SK-N-SH (cell line): ENCODE measurements around the gene PANK4. TPM values are rescaled to one million over a fixed set of nuclear protein-coding genes. Genes with fewer than 3 reads are reported as not detected.

ENCODE experiments used
- CTCF ChIA-PET: fragments of 300-600, 350-600 bp; formaldehyde crosslinking; extraction: SDS; loops from one replicate; lab custom pipeline; 2021; lab: Yijun Ruan, JAX
- POLR2A ChIA-PET: fragments of 350-600 bp; sonication (Branson Sonifier 250); formaldehyde crosslinking; extraction: SDS; loops from one replicate; lab custom pipeline; 2020; ENCODE audit warnings: antibody characterized with exemption, inconsistent platforms; lab: Yijun Ruan, JAX
- DNase-seq: peaks from one replicate; pipeline ENCODE4 v3.0.0; 2012
- H2AFZ ChIP-seq: fragments of 200-600 bp; sonication (generic); 2 replicates; pipeline ENCODE4 v1.8.1; 2016; ENCODE audit warnings: antibody characterized with exemption, mild to moderate bottlenecking, low read depth
- H3F3A ChIP-seq: fragments of 200-600 bp; sonication (generic); replicated peaks from 2 replicates; pipeline ENCODE3; 2016; ENCODE audit warnings: antibody characterized with exemption, mild to moderate bottlenecking; ENCODE audit not compliant: insufficient read depth
- H3K27ac ChIP-seq, 2 experiments: fragments of 200-500 bp in 1 of 2; fragments of 200-600 bp in 1 of 2; sonication (Bioruptor generic) in 1 of 2; sonication (generic), shearing (Covaris generic) in 1 of 2; 2 replicates each; pipeline versions ENCODE4 v1.5.1 to v1.6.1; 2014 to 2016; ENCODE audit warnings: low read depth in 2 of 2, inconsistent platforms in 1 of 2, low read length in 1 of 2, mild to moderate bottlenecking in 1 of 2, mixed read lengths in 1 of 2
- H3K27me3 ChIP-seq: fragments of 200-600 bp; sonication (generic), shearing (Covaris generic); 2 replicates; pipeline ENCODE4 v1.6.1; 2016; ENCODE audit warnings: mixed run types; ENCODE audit not compliant: insufficient read depth
- H3K36me3 ChIP-seq, 2 experiments: fragments of 200-500 bp in 1 of 2; fragments of 200-600 bp in 1 of 2; sonication (Bioruptor generic) in 1 of 2; sonication (generic) in 1 of 2; replicated peaks in 1 of 2; 2 replicates each; pipeline versions ENCODE3 to v1.5.1; 2014 to 2016; ENCODE audit warnings: low read length in 1 of 2, mild to moderate bottlenecking in 1 of 2; ENCODE audit not compliant: insufficient read depth in 2 of 2, control insufficient read depth in 1 of 2
- H3K4me1 ChIP-seq, 2 experiments: fragments of 200-500 bp in 1 of 2; fragments of 200-600 bp in 1 of 2; sonication (Bioruptor generic) in 1 of 2; sonication (generic), shearing (Covaris generic) in 1 of 2; 2 replicates each; pipeline versions ENCODE4 v1.5.1 to v1.6.1; 2014 to 2016; ENCODE audit warnings: low read depth in 1 of 2, low read length in 1 of 2, mixed run types in 1 of 2; ENCODE audit not compliant: insufficient read depth in 2 of 2, control insufficient read depth in 1 of 2
- H3K4me2 ChIP-seq: fragments of 200-600 bp; sonication (generic), shearing (Covaris generic); 2 replicates; pipeline ENCODE4 v1.6.1; 2017; ENCODE audit warnings: mixed run types
- H3K4me3 ChIP-seq, 2 experiments: fragments of 200-500 bp in 1 of 2; fragments of 200-600 bp in 1 of 2; sonication (Bioruptor generic) in 1 of 2; sonication (generic), shearing (Covaris generic) in 1 of 2; 2 replicates each; pipeline versions ENCODE4 v1.5.1 to v1.8.1; 2014 to 2016; ENCODE audit warnings: low read depth in 2 of 2, inconsistent platforms in 1 of 2, low read length in 1 of 2, mild to moderate bottlenecking in 1 of 2, mixed read lengths in 1 of 2, moderate library complexity in 1 of 2
- H3K79me2 ChIP-seq: fragments of 200-600 bp; sonication (generic); 2 replicates; pipeline ENCODE4 v1.8.1; 2017; ENCODE audit warnings: mild to moderate bottlenecking; ENCODE audit not compliant: insufficient read depth
- H3K9ac ChIP-seq: fragments of 200-600 bp; sonication (generic); 2 replicates; pipeline ENCODE4 v1.6.1; 2017; ENCODE audit warnings: mixed run types
- H3K9me2 ChIP-seq: fragments of 200-600 bp; sonication (generic); 2 replicates; pipeline ENCODE4 v1.6.1; 2017; ENCODE audit warnings: mixed run types
- H3K9me3 ChIP-seq: fragments of 200-600 bp; sonication (generic); 2 replicates; pipeline ENCODE4 v1.6.1; 2017; ENCODE audit warnings: mixed run types, mild to moderate bottlenecking, moderate library complexity
- H4K20me1 ChIP-seq: fragments of 200-600 bp; sonication (generic); 2 replicates; pipeline ENCODE4 v1.6.1; 2017; ENCODE audit warnings: mild to moderate bottlenecking, mixed run types; ENCODE audit not compliant: insufficient read depth
- EP300 ChIP-seq, 2 experiments: IDR thresholded peaks; 2 replicates each; pipeline versions ENCODE4 v1.4.0 to v1.6.1; 2012; ENCODE audit warnings: borderline replicate concordance in 1 of 2, low read depth in 1 of 2, low read length in 1 of 2
- FOSL2 ChIP-seq: IDR thresholded peaks from 2 replicates; pipeline ENCODE4 v1.4.0; 2012; ENCODE audit warnings: low read depth, mild to moderate bottlenecking, moderate library complexity, borderline replicate concordance
- GATA2 ChIP-seq: sonication (generic); formaldehyde crosslinking; IDR thresholded peaks from 2 replicates; pipeline ENCODE4 v1.5.0; 2020; ENCODE audit warnings: mild to moderate bottlenecking, missing genetic modification reagents
- MEF2A ChIP-seq: IDR thresholded peaks from 2 replicates; pipeline ENCODE4 v1.4.0; 2012; ENCODE audit warnings: low read depth, borderline replicate concordance
- MXI1 ChIP-seq: IDR thresholded peaks from 2 replicates; pipeline ENCODE4 v1.6.1; 2012; ENCODE audit warnings: mild to moderate bottlenecking, low read depth, low read length, improper control_type of control experiment
- NRF1 ChIP-seq: IDR thresholded peaks from 2 replicates; pipeline ENCODE4 v1.6.1; 2012; ENCODE audit warnings: low read depth, mild to moderate bottlenecking, low read length
- RAD21 ChIP-seq: IDR thresholded peaks from 2 replicates; pipeline ENCODE4 v1.6.1; 2012; ENCODE audit warnings: mild to moderate bottlenecking, low read length
- RCOR1 ChIP-seq: fragments of 150-350 bp; IDR thresholded peaks from 2 replicates; pipeline ENCODE4 v1.6.1; 2017; ENCODE audit warnings: antibody characterized with exemption, low read length
- RXRA ChIP-seq: IDR thresholded peaks from 2 replicates; pipeline ENCODE4 v1.4.0; 2012; ENCODE audit warnings: low read depth, mild to moderate bottlenecking, borderline replicate concordance
- SIN3A ChIP-seq: IDR thresholded peaks from 2 replicates; pipeline ENCODE4 v1.6.1; 2012; ENCODE audit warnings: low read depth, mild to moderate bottlenecking, low read length, moderate library complexity, borderline replicate concordance
- TCF12 ChIP-seq: IDR thresholded peaks from 2 replicates; pipeline ENCODE4 v1.4.0; 2012
- USF2 ChIP-seq: fragments of 150-350 bp; IDR thresholded peaks from 2 replicates; pipeline ENCODE4 v1.6.1; 2017; ENCODE audit warnings: antibody characterized with exemption, low read length, low read depth, borderline replicate concordance
- WGBS: methylation state at CpG from one replicate; pipeline ENCODE4 v1.1.6; 2017; ENCODE audit warnings: low lambda C conversion rate; 5-methylcytosine and 5-hydroxymethylcytosine counted together
- polyA plus RNA-seq, 3 experiments: library from polyadenylated mRNA; depleted of rRNA; stranded (reverse); fragments of >200 nt; gene quantifications; 2 replicates each; pipeline ENCODE4 v1.2.3, GENCODE V29; 2012
- TF ChIP-seq, protein P1 (sequence below): IDR thresholded peaks from 2 replicates; pipeline ENCODE4 v1.4.0; 2012; ENCODE audit warnings: low read depth
- TF ChIP-seq, protein P2 (sequence below): fragments of 150-350 bp; IDR thresholded peaks from 2 replicates; pipeline ENCODE4 v1.6.1; 2016; ENCODE audit warnings: mild to moderate bottlenecking, low read depth, low read length

Gene PANK4
- polyA plus RNA-seq, 1 of the 3 experiments (the other 2 are of a cell fraction), result 16.6 TPM

GRCh38 chr1:2544093-2544874, 17.9 kb upstream of the PANK4 start:
- no peak for TF ChIP-seq RCOR1
- no peak for TF ChIP-seq FOSL2
- TF ChIP-seq USF2, result no peak
- TF ChIP-seq NRF1, result no peak
- no peak for TF ChIP-seq SIN3A
- no peak for TF ChIP-seq MEF2A
- TF ChIP-seq EP300 (IDR thresholded peaks at IDR 0.05; ENCODE audit: borderline replicate concordance in 1 of 2, low read depth in 1 of 2, low read length in 1 of 2), result peak in 1 of 2 experiments; percentile 51; a peak in 1 of 4 replicates
- TF ChIP-seq TCF12, result no peak
- TF ChIP-seq MXI1, result peak; percentile 47; the same call in 1 of the 2 replicates
- TF ChIP-seq RAD21, result 0 out of 2 replicates have a peak, but pooled peaks have one; percentile 2
- peak; percentile 33; the same call in 1 of the 2 replicates for TF ChIP-seq GATA2 (CRISPR knock-in tag)
- TF ChIP-seq, all 33 proteins: peak for 4
- Histone ChIP-seq H4K20me1 (no peaks in the 10 kb centered on the region), H3K4me1 (peaks cover 0 to 56% of the 10 kb centered on the region in 2 experiments; a peak in 1 of 4 replicates), H3K27me3 (no peaks in the 10 kb centered on the region), H3K4me3 (no peak overlapping the region), H3K9ac (no peak overlapping the region), H3K4me2 (peak overlapping the region; percentile 44; the same call in 1 of the 2 replicates), H2AFZ (no peak overlapping the region), H3K9me3 (no peaks in the 10 kb centered on the region), H3K27ac (peak overlapping the region in 1 of 2 experiments; percentile 97; a peak in 2 of 4 replicates), H3K9me2 (no peaks in the 10 kb centered on the region), H3K79me2 (no peaks in the 10 kb centered on the region), H3F3A (no peaks in the 10 kb centered on the region), H3K36me3 (no peaks in the 10 kb centered on the region)
- ChIA-PET POLR2A (interaction anchor here (0.6 to 3.6 kb wide), 14 partner anchors 12 to 1651 kb away, joined by 3 to 24 read pairs (median 4); partner anchors contain the start of genes PANK4 and PLCH2), CTCF (interaction anchor here (0.6 to 4.1 kb wide), 13 partner anchors 12 to 131 kb away, joined by 3 to 35 read pairs (median 4); partner anchors contain the start of genes HES5 and PLCH2)
- DNase-seq, result peak; percentile 69
- 52% methylated on average over 12 of the region's 26 CpGs for WGBS

- ChIA-PET CTCF (interaction anchor here (0.7 to 4.1 kb wide), 7 partner anchors 11 to 97 kb away, joined by 3 to 35 read pairs (median 4); partner anchors contain the start of genes HES5 and PLCH2), POLR2A (interaction anchor here (0.7 to 3.6 kb wide), 15 partner anchors 8 to 1651 kb away, joined by 3 to 24 read pairs (median 3); partner anchors contain the start of genes HES5, PANK4 and PLCH2)
- H3K9me2 ChIP-seq, result no peaks in the 10 kb centered on the region
- WGBS, result 48% methylated on average over 7 of the region's 26 CpGs
- no peaks in the 10 kb centered on the region for H4K20me1 ChIP-seq
- no peak overlapping the region; a peak in 1 of 4 replicates for H3K4me3 ChIP-seq
- no peaks in the 10 kb centered on the region for H3F3A ChIP-seq
- H3K36me3 ChIP-seq, result no peaks in the 10 kb centered on the region
- peak; percentile 82 for DNase-seq
- TF ChIP-seq, protein P1, sequence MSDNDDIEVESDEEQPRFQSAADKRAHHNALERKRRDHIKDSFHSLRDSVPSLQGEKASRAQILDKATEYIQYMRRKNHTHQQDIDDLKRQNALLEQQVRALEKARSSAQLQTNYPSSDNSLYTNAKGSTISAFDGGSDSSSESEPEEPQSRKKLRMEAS, result no peak
- TF ChIP-seq RAD21, result 0 out of 2 replicates have a peak, but pooled peaks have one; percentile 7
- peak; percentile 26; the same call in 1 of the 2 replicates for TF ChIP-seq NRF1
- no peak for TF ChIP-seq RXRA
- TF ChIP-seq MXI1, result no peak
- TF ChIP-seq, protein P2, sequence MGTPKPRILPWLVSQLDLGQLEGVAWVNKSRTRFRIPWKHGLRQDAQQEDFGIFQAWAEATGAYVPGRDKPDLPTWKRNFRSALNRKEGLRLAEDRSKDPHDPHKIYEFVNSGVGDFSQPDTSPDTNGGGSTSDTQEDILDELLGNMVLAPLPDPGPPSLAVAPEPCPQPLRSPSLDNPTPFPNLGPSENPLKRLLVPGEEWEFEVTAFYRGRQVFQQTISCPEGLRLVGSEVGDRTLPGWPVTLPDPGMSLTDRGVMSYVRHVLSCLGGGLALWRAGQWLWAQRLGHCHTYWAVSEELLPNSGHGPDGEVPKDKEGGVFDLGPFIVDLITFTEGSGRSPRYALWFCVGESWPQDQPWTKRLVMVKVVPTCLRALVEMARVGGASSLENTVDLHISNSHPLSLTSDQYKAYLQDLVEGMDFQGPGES, result no peak
- peak overlapping the region in 1 of 2 experiments; percentile 97; a peak in 2 of 4 replicates for H3K27ac ChIP-seq
- 0 out of 2 replicates have a peak overlapping the region, but pooled peaks have one; percentile 41 for H2AFZ ChIP-seq
- no peaks in the 10 kb centered on the region for H3K9me3 ChIP-seq
- peaks cover 0 to 56% of the 10 kb centered on the region in 2 experiments; a peak in 1 of 4 replicates for H3K4me1 ChIP-seq
- no peaks in the 10 kb centered on the region for H3K79me2 ChIP-seq
- H3K27me3 ChIP-seq, result no peaks in the 10 kb centered on the region
- H3K9ac ChIP-seq, result no peak overlapping the region
- peak overlapping the region; percentile 44; the same call in 1 of the 2 replicates for H3K4me2 ChIP-seq
Measured at GRCh38 chr1:2543543-2544092, 17.2 kb upstream of the PANK4 start.
